K562 (cell line): ENCODE measurements around the gene NUDT21. TPM values are rescaled to one million over a fixed set of nuclear protein-coding genes. Genes with fewer than 3 reads are reported as not detected.

Source experiments
- CBX5 ChIP-seq: IDR thresholded peaks from 2 replicates; pipeline ENCODE4 v1.6.1; 2014; ENCODE audit warnings: low read depth, borderline replicate concordance
- HDAC8 ChIP-seq: fragments of 450-650 bp; IDR thresholded peaks from 2 replicates; pipeline ENCODE4 v1.6.1; 2016; ENCODE audit warnings: mild to moderate bottlenecking, missing genetic modification characterization, moderate library complexity, missing compliant biosample characterization
- HOXB6 ChIP-seq: fragments of 250-450 bp; sonication (Bioruptor Pico); IDR thresholded peaks from 2 replicates; pipeline ENCODE4 v1.5.1; 2022; ENCODE audit warnings: mild to moderate bottlenecking, borderline replicate concordance
- KLF1 ChIP-seq: fragments of 450-650 bp; IDR thresholded peaks from 2 replicates; pipeline ENCODE4 v1.6.1; 2016; ENCODE audit warnings: missing genetic modification characterization, missing compliant biosample characterization
- MCM5 ChIP-seq: fragments of 450-650 bp; IDR thresholded peaks from 2 replicates; pipeline ENCODE4 v1.6.1; 2016; ENCODE audit warnings: low read depth
- NEUROD1 ChIP-seq: fragments of 150-350 bp; IDR thresholded peaks from 2 replicates; pipeline ENCODE4 v1.6.1; 2014; ENCODE audit warnings: borderline replicate concordance, low read length, low read depth; ENCODE audit not compliant: partially characterized antibody
- RBM25 ChIP-seq: fragments of 200-400 bp; formaldehyde crosslinking; IDR thresholded peaks from 2 replicates; pipeline ENCODE4 v1.6.1; 2018; ENCODE audit warnings: low read length, low read depth, moderate library complexity; ENCODE audit not compliant: severe bottlenecking
- SP1 ChIP-seq: sonication (generic); formaldehyde crosslinking; IDR thresholded peaks from 2 replicates; pipeline ENCODE4 v1.8.1; 2022; ENCODE audit warnings: mild to moderate bottlenecking, missing genetic modification reagents
- SP2 ChIP-seq: IDR thresholded peaks from 2 replicates; pipeline ENCODE4 v1.6.1; 2011; ENCODE audit warnings: mild to moderate bottlenecking, low read depth, low read length, moderate library complexity; ENCODE audit not compliant: poor library complexity, severe bottlenecking; ENCODE audit errors: extremely low read depth
- SRSF1 ChIP-seq: fragments of 200-400 bp; formaldehyde crosslinking; IDR thresholded peaks from 2 replicates; pipeline ENCODE4 v1.6.1; 2017; ENCODE audit warnings: mild to moderate bottlenecking, low read depth, low read length, moderate library complexity
- STAG1 ChIP-seq: sonication (generic); formaldehyde crosslinking; IDR thresholded peaks from 2 replicates; pipeline ENCODE4 v1.5.0; 2020; ENCODE audit warnings: missing genetic modification reagents, borderline replicate concordance
- TBP ChIP-seq: optimal IDR thresholded peaks from 2 replicates; pipeline ENCODE3; 2011; ENCODE audit warnings: low read depth, low read length, improper control_type of control experiment
- ZFP1 ChIP-seq: fragments of 450-650 bp; formaldehyde crosslinking; IDR thresholded peaks from 2 replicates; pipeline ENCODE4 v1.4.0; 2020; ENCODE audit warnings: mild to moderate bottlenecking, mixed read lengths
- ZNF165 ChIP-seq: fragments of 250-450 bp; sonication (Bioruptor Pico); IDR thresholded peaks from 2 replicates; pipeline ENCODE4 v1.4.0; 2020; ENCODE audit warnings: borderline replicate concordance
- ZNF589 ChIP-seq: fragments of 200-800 bp; sonication (Bioruptor generic); IDR thresholded peaks from 2 replicates; pipeline ENCODE4 v1.6.1; 2016; ENCODE audit warnings: low read depth, missing genetic modification characterization, missing compliant biosample characterization
- ZNF707 ChIP-seq: fragments of 250-450 bp; sonication (Bioruptor Pico); conservative IDR thresholded peaks from 2 replicates; pipeline ENCODE4 v1.8.0; 2022; ENCODE audit warnings: inconsistent platforms, mild to moderate bottlenecking, moderate library complexity
- ZSCAN29 ChIP-seq: fragments of 450-650 bp; IDR thresholded peaks from 2 replicates; pipeline ENCODE4 v1.6.1; 2017
- polyA plus RNA-seq, 8 experiments: library from polyadenylated mRNA; depleted of rRNA in 4 of 8; stranded (reverse) in 5 of 8; unstranded in 3 of 8; fragments of >200 nt; fragmentation: Nextera tagmentation in 2 of 8; fragmentation: Illumina TruSeq in 1 of 8; extraction: Ambion mirVana in 2 of 8; extraction: Trizol in 1 of 8; gene quantifications; 2 replicates each; pipeline versions ENCODE4 v1.2.1 to v1.2.3, GENCODE V29; 2011 to 2014; ENCODE audit warnings: inconsistent platforms in 1 of 8, missing spikeins in 1 of 8
- total RNA-seq, 7 experiments: library from RNA; depleted of rRNA in 6 of 7; stranded (reverse); fragments of >200 nt in 6 of 7; fragmentation: Illumina TruSeq in 2 of 7; extraction: Trizol in 2 of 7; gene quantifications; 2 replicates each; pipeline versions ENCODE4 v1.2.1 to v1.2.3, GENCODE V29; 2011 to 2021; ENCODE audit warnings: low replicate concordance in 1 of 7
- TF ChIP-seq, protein P1 (sequence below): fragments of 450-650 bp; IDR thresholded peaks from one replicate; pipeline ENCODE4 v1.6.1; 2018; ENCODE audit warnings: mild to moderate bottlenecking, moderate library complexity; ENCODE audit not compliant: partially characterized antibody
- TF ChIP-seq, protein P2 (sequence below): sonication (generic); formaldehyde crosslinking; IDR thresholded peaks from 2 replicates; pipeline ENCODE4 v1.8.1; 2023; ENCODE audit warnings: mild to moderate bottlenecking, missing genetic modification reagents
- TF ChIP-seq, protein P3 (sequence below): sonication (generic); formaldehyde crosslinking; IDR thresholded peaks from 2 replicates; pipeline ENCODE4 v1.8.0; 2023; ENCODE audit warnings: mild to moderate bottlenecking, missing genetic modification reagents

Gene NUDT21
- total and polyA plus RNA-seq, 9 of the 15 experiments (the other 6 are each of a cell fraction or from before 2014, with no cell fraction given): 62.4 to 218 (median 121) TPM

DNA sequence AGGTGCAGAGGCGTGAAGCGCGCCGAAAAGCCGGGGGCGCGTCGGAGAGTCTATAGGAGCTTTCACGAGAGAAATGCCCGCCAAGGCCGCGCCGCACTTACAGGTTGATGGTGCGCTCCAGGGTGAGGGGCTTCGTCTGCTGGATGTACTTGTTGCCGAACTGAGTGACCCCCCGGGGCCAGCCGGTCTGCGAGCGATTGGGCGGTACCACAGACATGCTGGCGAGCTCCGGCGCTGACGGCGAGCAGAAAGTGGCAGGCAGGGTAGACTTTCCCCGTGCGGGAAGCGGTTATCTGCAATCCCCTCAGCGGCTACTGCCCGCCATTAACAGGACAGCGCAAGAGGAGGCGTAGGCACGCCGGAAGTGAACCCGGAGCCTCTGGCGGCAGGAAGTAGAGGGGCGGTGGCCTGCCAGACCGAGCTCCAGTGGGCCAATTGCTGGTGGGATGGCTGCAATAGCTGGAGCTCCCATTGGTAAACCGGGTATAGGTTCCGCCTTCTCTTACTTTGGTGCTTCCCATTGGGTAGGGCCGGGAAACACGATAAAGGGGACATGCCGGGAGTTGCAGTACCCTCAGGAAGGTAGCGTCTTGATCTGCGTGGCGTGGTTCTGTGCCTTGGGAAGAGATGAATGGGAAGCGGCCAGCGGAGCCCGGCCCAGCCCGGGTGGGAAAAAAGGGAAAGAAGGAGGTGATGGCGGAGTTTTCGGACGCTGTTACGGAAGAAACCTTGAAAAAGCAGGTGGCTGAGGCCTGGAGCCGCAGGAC is at the start of gene NUDT21, which contains the start of gene OGFOD1 (continued):
- TF ChIP-seq, protein P1, sequence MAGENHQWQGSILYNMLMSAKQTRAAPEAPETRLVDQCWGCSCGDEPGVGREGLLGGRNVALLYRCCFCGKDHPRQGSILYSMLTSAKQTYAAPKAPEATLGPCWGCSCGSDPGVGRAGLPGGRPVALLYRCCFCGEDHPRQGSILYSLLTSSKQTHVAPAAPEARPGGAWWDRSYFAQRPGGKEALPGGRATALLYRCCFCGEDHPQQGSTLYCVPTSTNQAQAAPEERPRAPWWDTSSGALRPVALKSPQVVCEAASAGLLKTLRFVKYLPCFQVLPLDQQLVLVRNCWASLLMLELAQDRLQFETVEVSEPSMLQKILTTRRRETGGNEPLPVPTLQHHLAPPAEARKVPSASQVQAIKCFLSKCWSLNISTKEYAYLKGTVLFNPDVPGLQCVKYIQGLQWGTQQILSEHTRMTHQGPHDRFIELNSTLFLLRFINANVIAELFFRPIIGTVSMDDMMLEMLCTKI: no peak
- TF ChIP-seq ZNF165: peak; percentile 20; the same call in 1 of the 2 replicates
- no peak for TF ChIP-seq ZNF589 (CRISPR knock-in tag)
- no peak for TF ChIP-seq KLF1 (tag)
- peak; percentile 79 for TF ChIP-seq SP1 (CRISPR knock-in tag)
- TF ChIP-seq, protein P2, sequence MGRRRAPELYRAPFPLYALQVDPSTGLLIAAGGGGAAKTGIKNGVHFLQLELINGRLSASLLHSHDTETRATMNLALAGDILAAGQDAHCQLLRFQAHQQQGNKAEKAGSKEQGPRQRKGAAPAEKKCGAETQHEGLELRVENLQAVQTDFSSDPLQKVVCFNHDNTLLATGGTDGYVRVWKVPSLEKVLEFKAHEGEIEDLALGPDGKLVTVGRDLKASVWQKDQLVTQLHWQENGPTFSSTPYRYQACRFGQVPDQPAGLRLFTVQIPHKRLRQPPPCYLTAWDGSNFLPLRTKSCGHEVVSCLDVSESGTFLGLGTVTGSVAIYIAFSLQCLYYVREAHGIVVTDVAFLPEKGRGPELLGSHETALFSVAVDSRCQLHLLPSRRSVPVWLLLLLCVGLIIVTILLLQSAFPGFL (CRISPR knock-in tag): no peak
- TF ChIP-seq HOXB6 (CRISPR knock-in tag): no peak
- TF ChIP-seq STAG1 (CRISPR knock-in tag): no peak
- 0 out of 2 replicates have a peak, but pooled peaks have one; percentile 26 for TF ChIP-seq ZSCAN29
- TF ChIP-seq, protein P3, sequence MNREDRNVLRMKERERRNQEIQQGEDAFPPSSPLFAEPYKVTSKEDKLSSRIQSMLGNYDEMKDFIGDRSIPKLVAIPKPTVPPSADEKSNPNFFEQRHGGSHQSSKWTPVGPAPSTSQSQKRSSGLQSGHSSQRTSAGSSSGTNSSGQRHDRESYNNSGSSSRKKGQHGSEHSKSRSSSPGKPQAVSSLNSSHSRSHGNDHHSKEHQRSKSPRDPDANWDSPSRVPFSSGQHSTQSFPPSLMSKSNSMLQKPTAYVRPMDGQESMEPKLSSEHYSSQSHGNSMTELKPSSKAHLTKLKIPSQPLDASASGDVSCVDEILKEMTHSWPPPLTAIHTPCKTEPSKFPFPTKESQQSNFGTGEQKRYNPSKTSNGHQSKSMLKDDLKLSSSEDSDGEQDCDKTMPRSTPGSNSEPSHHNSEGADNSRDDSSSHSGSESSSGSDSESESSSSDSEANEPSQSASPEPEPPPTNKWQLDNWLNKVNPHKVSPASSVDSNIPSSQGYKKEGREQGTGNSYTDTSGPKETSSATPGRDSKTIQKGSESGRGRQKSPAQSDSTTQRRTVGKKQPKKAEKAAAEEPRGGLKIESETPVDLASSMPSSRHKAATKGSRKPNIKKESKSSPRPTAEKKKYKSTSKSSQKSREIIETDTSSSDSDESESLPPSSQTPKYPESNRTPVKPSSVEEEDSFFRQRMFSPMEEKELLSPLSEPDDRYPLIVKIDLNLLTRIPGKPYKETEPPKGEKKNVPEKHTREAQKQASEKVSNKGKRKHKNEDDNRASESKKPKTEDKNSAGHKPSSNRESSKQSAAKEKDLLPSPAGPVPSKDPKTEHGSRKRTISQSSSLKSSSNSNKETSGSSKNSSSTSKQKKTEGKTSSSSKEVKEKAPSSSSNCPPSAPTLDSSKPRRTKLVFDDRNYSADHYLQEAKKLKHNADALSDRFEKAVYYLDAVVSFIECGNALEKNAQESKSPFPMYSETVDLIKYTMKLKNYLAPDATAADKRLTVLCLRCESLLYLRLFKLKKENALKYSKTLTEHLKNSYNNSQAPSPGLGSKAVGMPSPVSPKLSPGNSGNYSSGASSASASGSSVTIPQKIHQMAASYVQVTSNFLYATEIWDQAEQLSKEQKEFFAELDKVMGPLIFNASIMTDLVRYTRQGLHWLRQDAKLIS (CRISPR knock-in tag): no peak
- TF ChIP-seq TBP: peak; percentile 83
- peak; percentile 88 for TF ChIP-seq RBM25
- no peak for TF ChIP-seq MCM5
- TF ChIP-seq SRSF1: no peak
- no peak for TF ChIP-seq ZNF707 (CRISPR knock-in tag)
- TF ChIP-seq NEUROD1: peak; percentile 83
- TF ChIP-seq SP2: peak; percentile 85
- TF ChIP-seq ZFP1: no peak
- no peak for TF ChIP-seq CBX5
- TF ChIP-seq HDAC8: no peak
